Breast epithelium (tissue), 4 donors: Measurements from ENCODE around the gene XYLT1. TPM values are rescaled to one million over a fixed set of nuclear protein-coding genes. Genes with fewer than 3 reads are reported as not detected.
A peak's percentile ranks its signal among the peaks of the same experiment; 100 is the strongest.

Source experiments
- DNase-seq, 2 donors: peaks; one replicate each; pipeline ENCODE4 v3.0.0-alpha.2; 2019; ENCODE audit warnings: low spot score in 2 of 2
- H3K27ac ChIP-seq, 2 donors: fragments of 200-600 bp; sonication (generic) in 1 of 2; one replicate each; pipeline ENCODE4 v1.5.1; 2016 to 2019; ENCODE audit warnings: mild to moderate bottlenecking in 1 of 2
- H3K27me3 ChIP-seq, 2 donors: fragments of 200-600 bp; sonication (generic) in 1 of 2; one replicate each; pipeline versions ENCODE4 v1.5.1 to v1.6.0; 2017 to 2019; ENCODE audit warnings: control low read depth in 1 of 2, mild to moderate bottlenecking in 1 of 2
- H3K36me3 ChIP-seq: fragments of 200-600 bp; one replicate; pipeline ENCODE4 v1.5.1; 2019
- H3K4me1 ChIP-seq, 2 donors: fragments of 200-600 bp; sonication (generic); one replicate each; pipeline ENCODE4 v1.5.1; 2016 to 2019; ENCODE audit warnings: control low read depth in 1 of 2
- H3K4me3 ChIP-seq, 3 donors: fragments of 200-600 bp; sonication (generic); 1 replicate in 2 of 3; 2 replicates in 1 of 3; pipeline ENCODE4 v1.5.1; 2016 to 2019; ENCODE audit warnings: mild to moderate bottlenecking in 3 of 3, moderate library complexity in 2 of 3
- H3K9me3 ChIP-seq, 2 donors: fragments of 200-600 bp; sonication (generic) in 1 of 2; one replicate each; pipeline ENCODE4 v1.5.1; 2016 to 2019; ENCODE audit warnings: control low read depth in 1 of 2
- CTCF ChIP-seq, 3 donors: fragments of 450-650 bp; IDR thresholded peaks; one replicate each; pipeline ENCODE4 v1.5.1; 2016 to 2017; ENCODE audit warnings: antibody characterized with exemption in 3 of 3, mild to moderate bottlenecking in 3 of 3, moderate library complexity in 3 of 3
- POLR2A ChIP-seq: fragments of 450-650 bp; IDR thresholded peaks from one replicate; pipeline ENCODE4 v1.6.1; 2016; ENCODE audit warnings: antibody characterized with exemption, mild to moderate bottlenecking, moderate library complexity
- POLR2AphosphoS5 ChIP-seq, 3 donors: sonication (generic); formaldehyde crosslinking; IDR thresholded peaks; one replicate each; pipeline ENCODE4 v1.6.1; 2017; ENCODE audit warnings: antibody characterized with exemption in 3 of 3
- intact Hi-C: fragments of 100-400 bp; cut with DNase I; formaldehyde crosslinking; loops from one replicate; pipeline ENCODE4 v1.15.1; 2023; ENCODE audit warnings: low total_unique reads
- total RNA-seq, 3 donors: library from RNA; depleted of rRNA; stranded (reverse); fragments of >200 nt; gene quantifications; one replicate each; pipeline ENCODE4 v1.1.0, GENCODE V29; 2016

The XYLT1 gene
- total RNA-seq, 3 donors from 2014 or later, result 11.9 to 32.8 (median 13.8) TPM

- DNase-seq, result no peak
- TF ChIP-seq POLR2A, result no peak
- no peak for TF ChIP-seq CTCF (IDR thresholded peaks at IDR 0.05)
- TF ChIP-seq POLR2AphosphoS5 (IDR thresholded peaks at IDR 0.05), result no peak
- H3K9me3 ChIP-seq, result no peaks in the 10 kb centered on the region
- H3K36me3 ChIP-seq, result no peaks in the 10 kb centered on the region
- intact Hi-C loops, result no loop called here
- H3K4me1 ChIP-seq, result no peaks in the 10 kb centered on the region
- H3K27me3 ChIP-seq, result no peaks in the 10 kb centered on the region
- H3K4me3 ChIP-seq, result no peak overlapping the region
- H3K27ac ChIP-seq, result no peak overlapping the region
These were observed 136.7 kb downstream of the XYLT1 start for GRCh38 chr16:17334096-17334495.

- H3K4me1 ChIP-seq, result no peaks in the 10 kb centered on the region
- no peaks in the 10 kb centered on the region for H3K9me3 ChIP-seq
- H3K36me3 ChIP-seq, result no peaks in the 10 kb centered on the region
- DNase-seq, result no peak
- no peak overlapping the region for H3K4me3 ChIP-seq
- intact Hi-C loops, result no loop called here
- TF ChIP-seq CTCF (IDR thresholded peaks at IDR 0.05) (no peak), POLR2AphosphoS5 (IDR thresholded peaks at IDR 0.05) (no peak), POLR2A (no peak)
- no peaks in the 10 kb centered on the region for H3K27me3 ChIP-seq
- H3K27ac ChIP-seq, result no peak overlapping the region
These were observed 137.5 kb downstream of the XYLT1 start for GRCh38 chr16:17333229-17333628.

- intact Hi-C loops, result no loop called here
- H3K27ac ChIP-seq, result peak overlapping the region in 1 of 2 donors; percentile 20
- H3K27me3 ChIP-seq, result no peaks in the 10 kb centered on the region
- H3K9me3 ChIP-seq, result no peaks in the 10 kb centered on the region
- DNase-seq, result no peak
- no peak for TF ChIP-seq POLR2A
- no peak for TF ChIP-seq CTCF (IDR thresholded peaks at IDR 0.05)
- no peak for TF ChIP-seq POLR2AphosphoS5 (IDR thresholded peaks at IDR 0.05)
- no peaks in the 10 kb centered on the region for H3K36me3 ChIP-seq
- H3K4me1 ChIP-seq, result no peaks in the 10 kb centered on the region
- no peak overlapping the region for H3K4me3 ChIP-seq
These were observed 138.8 kb downstream of the XYLT1 start for GRCh38 chr16:17331991-17332390.

- no peaks in the 10 kb centered on the region for H3K4me1 ChIP-seq
- peak overlapping the region in 1 of 2 donors; percentile 59 for H3K27ac ChIP-seq
- no peak for DNase-seq
- H3K9me3 ChIP-seq, result no peaks in the 10 kb centered on the region
- H3K4me3 ChIP-seq, result no peak overlapping the region
- TF ChIP-seq CTCF (IDR thresholded peaks at IDR 0.05) (no peak), POLR2AphosphoS5 (IDR thresholded peaks at IDR 0.05) (peak in 1 of 3 donors; percentile 79), POLR2A (no peak)
- H3K27me3 ChIP-seq, result no peaks in the 10 kb centered on the region
- intact Hi-C loops, result no loop called here
- no peaks in the 10 kb centered on the region for H3K36me3 ChIP-seq
These were observed 139.6 kb downstream of the XYLT1 start for GRCh38 chr16:17331071-17331607.

GRCh38 chr16:17330044-17330443, 140.7 kb downstream of the XYLT1 start:
- H3K27me3 ChIP-seq, result no peaks in the 10 kb centered on the region
- H3K4me1 ChIP-seq, result no peaks in the 10 kb centered on the region

More at GRCh38 chr16:17330044-17330443, 140.7 kb downstream of the XYLT1 start:
- Histone ChIP-seq H3K9me3 (no peaks in the 10 kb centered on the region), H3K27ac (no peak overlapping the region), H3K4me3 (no peak overlapping the region), H3K36me3 (no peaks in the 10 kb centered on the region)
- intact Hi-C loops, result no loop called here
- no peak for DNase-seq
- TF ChIP-seq CTCF (IDR thresholded peaks at IDR 0.05) (no peak), POLR2AphosphoS5 (IDR thresholded peaks at IDR 0.05) (no peak), POLR2A (no peak)
